Epidermal melanocyte (primary cell): ENCODE data around the gene TENM3.
"Not testable (repeated sequence)": the region's sequence is repeated elsewhere in the genome, so short reads cannot be mapped to it uniquely, and the experiment has no call there.

ENCODE experiments used
- DNase-seq: peaks from one replicate; pipeline ENCODE4 v3.0.0; 2011; ENCODE audit warnings: low spot score; ENCODE audit not compliant: insufficient read length

TENM3 gene

GRCh38 chr4:182227611-182228010 is 15.6 kb upstream of the TENM3 start:
- DNase-seq, result no peak

GRCh38 chr4:182228991-182229577 is 14.1 kb upstream of the TENM3 start:
- DNase-seq, result no peak

- no peak for DNase-seq
Measured at GRCh38 chr4:182230256-182230655, 12.9 kb upstream of the TENM3 start.

GRCh38 chr4:182231080-182231479 is 12.1 kb upstream of the TENM3 start:
- DNase-seq, result no peak

- DNase-seq, result no peak
Measured at GRCh38 chr4:182231496-182231895, 11.7 kb upstream of the TENM3 start.

- no peak for DNase-seq
Measured at GRCh38 chr4:182233310-182234090, 9.7 kb upstream of the TENM3 start.

DNA sequence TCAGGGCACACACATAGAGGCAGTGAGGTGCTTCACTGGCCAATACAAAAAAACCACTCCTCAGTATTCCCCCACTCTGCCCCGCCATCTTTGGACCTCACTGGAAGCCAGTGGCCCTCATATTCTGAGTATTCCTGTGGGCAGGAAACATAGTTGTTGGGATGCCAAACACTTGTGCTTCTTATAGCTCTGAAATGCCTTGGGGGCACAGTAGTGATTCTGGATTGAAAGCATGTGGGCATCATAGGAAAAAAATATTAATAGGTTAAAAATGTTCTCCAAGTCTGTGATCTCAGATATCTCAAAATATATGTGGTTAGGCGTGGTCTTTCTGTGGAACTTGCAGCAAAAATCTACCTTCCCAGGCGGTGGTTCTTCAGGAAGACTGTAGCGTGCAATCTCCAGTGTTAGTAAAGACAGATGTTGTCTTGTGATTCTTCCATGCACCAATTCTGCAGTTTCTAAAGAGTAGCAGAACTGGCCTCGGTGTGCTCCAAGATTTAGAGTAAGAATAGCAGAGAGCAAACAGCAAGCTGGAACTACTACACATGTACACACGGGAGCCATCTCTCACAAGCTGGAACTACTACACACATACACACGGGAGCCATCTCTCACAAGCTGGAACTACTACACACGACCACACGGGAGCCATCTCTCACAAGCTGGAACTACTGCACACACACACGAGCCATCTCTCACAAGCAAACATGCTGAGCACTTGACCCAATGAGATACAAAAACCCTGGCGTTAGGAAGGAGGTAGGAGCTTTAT is 8.0 kb upstream of the TENM3 start:
- no peak for DNase-seq

- DNase-seq, result no peak
Measured at GRCh38 chr4:182236186-182236585, 7.0 kb upstream of the TENM3 start.

GRCh38 chr4:182237010-182237409 is 6.2 kb upstream of the TENM3 start:
- not testable (repeated sequence) for DNase-seq

GRCh38 chr4:182238355-182238931 is 4.8 kb upstream of the TENM3 start:
- DNase-seq, result no peak

GRCh38 chr4:182240161-182241130 is 2.8 kb upstream of the TENM3 start:
- no peak for DNase-seq

- not testable (repeated sequence) for DNase-seq
Measured at GRCh38 chr4:182242260-182242659, 942 bp upstream of the TENM3 start.

- no peak for DNase-seq
Measured at GRCh38 chr4:182242787-182243186, 415 bp upstream of the TENM3 start.

DNA sequence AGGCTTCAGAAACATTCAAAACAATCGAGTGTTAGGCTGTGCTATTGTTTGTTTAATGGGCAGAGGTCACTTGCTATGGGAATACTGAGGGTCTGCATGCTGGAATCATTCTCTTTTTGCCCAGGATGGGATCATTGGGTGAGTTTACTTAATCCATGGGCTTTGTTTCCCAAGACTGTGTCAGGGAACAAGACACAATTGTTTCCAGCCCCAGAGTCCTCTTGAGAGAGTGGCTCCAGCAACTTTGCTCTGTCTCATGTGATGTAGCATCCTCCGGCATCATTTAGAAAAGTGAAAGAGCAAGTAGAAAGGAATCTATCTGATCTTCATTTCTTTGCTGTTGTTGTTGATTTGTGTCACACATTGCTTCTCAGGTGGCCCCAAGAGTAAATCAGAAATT is 1.8 kb downstream of the TENM3 start:
- DNase-seq, result no peak

DNA sequence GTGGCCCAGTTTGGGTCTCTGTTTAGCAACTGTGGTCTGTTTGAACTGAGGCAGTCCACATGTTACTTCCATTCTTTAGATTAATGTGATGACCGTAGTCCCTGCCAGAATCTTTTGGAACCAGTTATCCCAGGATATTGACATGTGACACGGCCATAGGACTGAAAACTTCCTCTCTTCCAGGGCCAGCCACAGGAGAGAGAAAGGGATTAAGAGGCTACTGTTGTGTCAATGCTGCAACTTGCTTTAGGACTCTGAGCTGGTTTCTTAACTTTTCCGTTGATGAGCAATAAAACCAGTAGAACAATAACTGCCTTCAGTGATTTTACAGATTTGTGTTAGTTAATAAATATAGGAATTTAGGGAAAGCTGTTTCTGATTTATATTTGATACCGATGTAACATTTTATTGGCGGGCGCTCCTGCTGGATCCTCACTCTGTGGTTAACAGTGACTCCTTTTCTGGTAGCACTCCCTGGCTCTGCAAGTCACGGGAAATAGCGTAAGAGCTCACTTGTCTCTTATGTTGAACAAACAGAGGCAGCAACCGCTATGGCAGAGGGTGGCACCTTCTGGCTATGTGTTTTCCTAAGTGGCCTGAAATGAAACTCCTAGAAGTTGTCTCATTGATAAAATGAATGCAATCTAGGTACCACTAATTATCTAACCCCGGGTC is 2.5 kb downstream of the TENM3 start:
- no peak for DNase-seq

DNA sequence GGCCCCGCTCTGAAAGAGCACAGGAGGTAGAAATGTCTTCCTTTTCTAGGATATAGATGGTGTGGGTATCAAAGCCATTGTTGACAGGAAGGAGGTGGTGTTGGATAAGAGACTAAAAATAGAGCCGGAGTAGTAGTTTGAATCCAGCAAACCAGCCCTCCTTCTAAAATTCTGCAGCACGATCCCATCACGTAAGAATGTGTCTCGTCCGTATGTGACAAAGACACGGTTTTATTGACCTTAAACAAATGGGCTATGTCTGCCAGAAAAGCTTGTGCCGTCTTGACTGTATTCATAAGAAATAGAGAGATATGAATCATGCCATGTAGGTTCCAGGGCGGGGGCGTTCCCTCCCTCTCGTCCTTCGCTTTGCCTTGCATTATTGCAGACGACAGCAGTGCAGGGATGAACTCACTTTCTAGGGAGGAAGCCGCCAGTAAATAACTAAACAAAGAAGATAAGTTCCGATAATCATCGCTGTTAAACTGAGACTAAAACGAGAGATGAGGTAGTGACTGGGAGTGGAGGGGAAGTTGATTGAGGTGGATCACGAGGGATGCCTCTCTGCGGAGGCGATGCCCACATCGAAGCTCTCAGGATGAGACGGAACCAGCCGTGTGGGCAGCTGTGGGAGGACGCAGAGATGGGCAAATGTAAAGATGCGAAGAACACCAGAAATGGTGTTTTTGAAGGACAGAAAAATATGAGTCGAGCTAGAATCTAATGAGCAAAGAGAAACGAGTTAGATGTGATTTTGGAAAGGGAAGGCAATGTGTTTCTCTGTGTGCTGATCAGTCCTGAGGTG is 3.4 kb downstream of the TENM3 start:
- no peak for DNase-seq

GRCh38 chr4:182248295-182248694 is 5.1 kb downstream of the TENM3 start:
- DNase-seq, result no peak

DNA sequence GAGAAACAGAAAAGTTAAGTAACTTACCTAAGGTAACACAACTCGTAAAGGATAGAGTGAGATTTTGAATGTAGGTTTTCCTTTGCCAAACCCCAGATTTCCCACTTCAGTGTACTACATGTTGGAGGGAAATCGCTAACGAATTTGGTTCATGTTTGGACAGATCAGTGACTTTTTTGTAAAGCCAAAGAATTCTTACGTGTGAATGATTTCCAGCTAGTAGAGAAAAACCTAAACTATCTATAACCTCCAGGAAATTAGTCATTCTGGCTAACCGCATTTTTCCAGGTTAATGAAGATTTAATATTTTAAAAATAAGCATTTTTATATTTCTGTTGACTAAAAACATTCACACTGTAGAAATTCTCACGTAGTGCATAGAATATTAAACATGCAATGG is 7.2 kb downstream of the TENM3 start:
- DNase-seq, result no peak

GRCh38 chr4:182251116-182251515 is 7.9 kb downstream of the TENM3 start:
- DNase-seq, result no peak
